ENCODE data around the gene FZR1.

DNA sequence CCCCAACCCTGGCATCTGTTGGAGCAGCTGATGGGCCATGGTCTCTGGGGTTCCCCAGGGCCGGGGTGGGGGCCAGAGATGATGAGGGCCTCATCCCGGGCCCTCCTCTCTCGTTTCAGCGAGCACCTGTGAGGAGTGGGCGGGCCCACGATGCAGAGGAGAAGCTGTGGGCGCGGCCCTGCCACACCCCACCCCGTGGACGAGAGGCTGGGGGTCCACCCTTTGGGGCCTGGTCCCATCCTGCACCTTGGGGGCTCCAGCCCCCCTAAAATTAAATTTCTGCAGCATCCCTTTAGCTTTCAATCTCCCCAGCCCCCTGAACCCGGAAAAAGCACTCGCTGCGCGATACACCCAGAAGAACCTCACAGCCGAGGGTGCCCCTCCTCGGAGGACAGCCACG lies 72.3 kb downstream of the FZR1 start:
- TF ChIP-seq POLR2A (IDR thresholded peaks at IDR 0.05) (no peak), EP300 (IDR thresholded peaks at IDR 0.05) (no peak)
- TF ChIP-seq, protein P1, sequence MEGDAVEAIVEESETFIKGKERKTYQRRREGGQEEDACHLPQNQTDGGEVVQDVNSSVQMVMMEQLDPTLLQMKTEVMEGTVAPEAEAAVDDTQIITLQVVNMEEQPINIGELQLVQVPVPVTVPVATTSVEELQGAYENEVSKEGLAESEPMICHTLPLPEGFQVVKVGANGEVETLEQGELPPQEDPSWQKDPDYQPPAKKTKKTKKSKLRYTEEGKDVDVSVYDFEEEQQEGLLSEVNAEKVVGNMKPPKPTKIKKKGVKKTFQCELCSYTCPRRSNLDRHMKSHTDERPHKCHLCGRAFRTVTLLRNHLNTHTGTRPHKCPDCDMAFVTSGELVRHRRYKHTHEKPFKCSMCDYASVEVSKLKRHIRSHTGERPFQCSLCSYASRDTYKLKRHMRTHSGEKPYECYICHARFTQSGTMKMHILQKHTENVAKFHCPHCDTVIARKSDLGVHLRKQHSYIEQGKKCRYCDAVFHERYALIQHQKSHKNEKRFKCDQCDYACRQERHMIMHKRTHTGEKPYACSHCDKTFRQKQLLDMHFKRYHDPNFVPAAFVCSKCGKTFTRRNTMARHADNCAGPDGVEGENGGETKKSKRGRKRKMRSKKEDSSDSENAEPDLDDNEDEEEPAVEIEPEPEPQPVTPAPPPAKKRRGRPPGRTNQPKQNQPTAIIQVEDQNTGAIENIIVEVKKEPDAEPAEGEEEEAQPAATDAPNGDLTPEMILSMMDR (IDR thresholded peaks at IDR 0.05): no peak
